Measurements from ENCODE around the gene ARHGAP26.
"Not testable (repeated sequence)": the region's sequence is repeated elsewhere in the genome, so short reads cannot be mapped to it uniquely, and the experiment has no call there.

ARHGAP26 gene

DNA sequence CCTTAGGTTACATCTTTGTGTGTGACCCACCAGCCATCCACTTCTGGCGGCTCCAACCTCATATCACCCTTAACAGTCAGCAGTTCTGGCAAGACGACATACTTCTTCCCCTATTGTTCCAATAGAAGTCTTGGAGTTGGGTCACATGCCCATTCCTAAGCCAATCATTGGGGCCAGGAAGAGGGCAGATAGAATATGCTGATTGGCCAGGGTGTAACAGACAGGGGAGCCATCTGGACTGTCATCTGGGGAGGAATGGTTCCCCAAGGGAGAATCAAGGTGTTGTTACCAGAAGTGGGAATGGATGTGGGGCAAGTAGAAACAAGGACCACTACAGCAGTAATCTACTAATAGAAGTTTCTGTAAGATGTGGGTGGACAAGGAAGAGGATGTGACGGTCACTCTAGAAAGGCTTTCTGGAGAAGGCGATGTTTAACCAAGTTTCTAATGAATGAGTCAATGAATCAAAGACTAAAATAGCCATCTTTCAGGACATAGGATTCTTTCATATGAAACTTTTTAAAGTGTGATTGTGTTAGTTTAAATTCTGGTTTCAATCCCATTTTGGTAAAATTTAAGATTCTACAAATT is 200.4 kb downstream of the ARHGAP26 start:
- DNase-seq, result no peak

DNA sequence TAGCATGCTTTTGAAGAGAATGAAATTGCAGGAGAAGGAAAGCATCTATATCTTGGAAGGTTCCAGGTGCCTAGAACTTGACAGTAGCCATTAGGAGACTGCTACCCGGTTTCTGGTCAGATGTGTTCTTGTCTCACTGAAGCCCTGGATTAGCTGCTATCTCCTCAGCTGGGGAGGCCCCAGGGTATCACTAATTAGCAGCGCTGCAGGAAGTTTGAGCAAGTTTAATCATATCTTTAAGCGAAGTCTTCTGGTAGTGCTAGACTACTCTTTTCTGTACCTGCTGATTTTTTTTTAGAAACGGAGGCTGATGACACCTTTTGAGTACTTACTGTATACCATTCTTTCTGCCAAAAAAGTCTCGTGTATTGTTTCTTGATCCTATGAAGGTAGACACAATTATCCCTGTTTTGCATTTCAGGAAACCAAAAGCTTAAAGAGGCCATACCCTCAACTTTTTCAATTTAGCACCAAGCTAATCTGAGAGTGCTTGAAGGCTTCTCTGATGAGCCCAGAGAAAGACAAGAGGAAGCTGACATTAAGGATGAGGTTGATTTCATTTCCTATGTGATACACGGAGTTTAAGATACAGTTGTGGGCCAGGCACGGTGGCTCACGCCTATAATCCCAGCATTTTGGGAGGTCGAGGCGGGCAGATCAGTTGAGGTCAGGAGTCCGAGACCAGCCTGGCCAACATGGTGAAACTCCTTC is 201.3 kb downstream of the ARHGAP26 start:
- no peak for DNase-seq

DNA sequence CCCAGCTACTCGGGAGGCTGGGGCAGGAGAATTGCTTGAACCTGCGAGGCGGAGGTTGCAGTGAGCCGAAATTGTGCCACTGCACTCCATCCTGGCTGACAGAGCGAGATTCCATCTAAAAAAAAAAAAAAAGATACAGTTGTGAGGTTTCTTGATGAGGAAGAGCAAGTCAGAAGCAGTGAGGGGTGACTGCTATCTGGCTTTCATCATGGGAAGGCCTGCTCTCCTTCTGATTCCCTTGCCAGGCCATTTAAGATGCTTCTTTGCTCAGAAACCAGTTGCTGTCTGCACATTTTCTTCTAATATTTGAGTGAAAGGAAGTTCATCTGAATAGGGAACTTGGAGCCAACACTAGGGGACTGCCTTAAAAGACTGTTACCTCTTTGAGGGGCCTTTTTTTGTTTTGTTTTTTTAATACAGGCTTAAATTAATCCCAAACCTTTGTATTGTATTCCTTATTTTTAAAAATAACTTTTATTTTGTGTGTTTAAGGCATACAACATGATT is 201.9 kb downstream of the ARHGAP26 start:
- DNase-seq, result no peak

DNA sequence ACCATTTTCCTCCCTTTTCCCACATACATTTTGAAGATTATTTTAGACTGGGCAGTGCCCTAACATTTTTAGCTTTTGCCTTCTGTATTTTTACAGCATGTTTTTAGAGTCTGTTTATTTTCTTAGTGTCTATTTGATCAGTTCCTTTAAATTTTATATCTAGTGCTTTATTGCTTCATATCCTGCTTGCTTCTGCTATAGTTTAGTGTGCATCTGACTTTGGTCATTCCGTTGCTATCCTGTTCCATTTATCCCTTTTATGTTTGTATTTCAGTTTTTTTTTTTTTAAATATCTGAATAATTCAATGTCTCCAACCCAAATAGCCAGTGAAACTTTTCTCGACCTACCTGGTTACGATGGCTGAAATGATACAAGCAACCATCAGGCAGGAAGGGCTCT is 203.8 kb downstream of the ARHGAP26 start:
- no peak for DNase-seq

DNA sequence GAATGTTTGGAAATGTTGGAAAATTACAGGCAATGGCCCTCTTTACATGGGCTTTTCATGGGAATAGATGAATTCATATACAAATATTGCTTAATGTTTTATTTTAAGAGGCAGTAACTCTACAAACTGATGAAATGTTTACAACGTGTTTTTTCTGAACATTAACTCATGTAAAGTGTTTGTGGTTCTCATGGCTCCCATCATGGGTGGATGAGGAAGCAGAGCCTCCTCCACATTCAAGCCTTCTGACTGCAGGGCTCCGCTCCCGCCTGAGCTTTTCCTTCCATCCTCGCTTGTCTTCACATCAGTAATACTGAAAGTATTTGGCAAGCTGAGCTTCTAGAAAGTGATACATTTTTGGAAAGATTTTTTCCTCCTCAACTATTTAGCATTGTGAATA is 204.2 kb downstream of the ARHGAP26 start:
- DNase-seq, result no peak

DNA sequence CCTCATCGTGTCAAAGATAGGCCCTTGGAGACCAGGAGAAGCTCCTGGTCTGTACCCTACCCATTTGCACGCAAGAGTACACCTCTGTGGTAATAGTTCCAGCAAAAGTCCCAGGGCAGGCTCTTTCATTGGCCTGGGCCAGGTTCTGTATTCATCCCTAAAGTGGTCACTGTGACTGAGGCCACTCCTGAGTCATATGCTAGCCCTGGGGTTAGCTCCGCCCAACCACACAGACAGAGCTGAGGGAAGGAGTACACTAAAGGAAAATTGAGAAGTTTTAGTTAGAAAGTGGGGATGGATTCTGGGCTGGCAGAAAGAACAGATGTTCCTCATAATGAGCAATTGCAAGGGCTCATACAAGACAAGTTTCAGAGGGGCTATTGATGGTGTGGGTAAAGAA is 206.7 kb downstream of the ARHGAP26 start:
- no peak for DNase-seq

DNA sequence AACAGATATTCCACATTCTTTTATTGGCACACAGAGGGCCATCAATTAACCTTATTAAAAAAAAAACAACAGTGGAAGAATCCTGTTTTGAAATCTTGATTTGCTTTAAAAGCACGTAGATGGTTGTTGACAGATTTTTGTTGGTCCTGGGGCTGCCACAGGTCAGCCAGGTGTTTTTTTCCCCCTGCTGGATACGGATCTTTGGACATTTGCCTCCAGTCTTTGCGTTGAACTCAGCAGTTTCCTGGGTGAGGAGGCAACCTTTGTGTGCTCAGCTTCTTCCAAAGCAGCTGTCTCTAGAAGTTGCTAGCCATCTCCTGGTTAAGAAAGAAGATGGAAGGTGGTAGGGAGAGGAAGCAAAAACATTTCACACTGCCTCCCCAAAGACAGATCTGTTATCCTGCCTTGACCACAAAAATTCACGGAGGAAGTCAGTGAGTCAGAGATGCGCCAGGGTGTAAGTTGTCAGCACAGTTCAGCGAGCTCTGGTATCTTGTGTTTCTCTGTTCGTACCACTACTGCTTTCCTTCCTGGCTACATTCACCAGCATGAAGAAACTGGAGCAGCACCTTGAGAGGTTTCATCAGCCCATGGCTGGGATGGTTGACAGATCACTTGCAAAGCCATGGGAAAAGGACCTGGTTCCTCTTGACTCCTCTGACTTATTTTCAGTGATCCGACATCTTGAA is 207.3 kb downstream of the ARHGAP26 start:
- DNase-seq, result peak; percentile 41

DNA sequence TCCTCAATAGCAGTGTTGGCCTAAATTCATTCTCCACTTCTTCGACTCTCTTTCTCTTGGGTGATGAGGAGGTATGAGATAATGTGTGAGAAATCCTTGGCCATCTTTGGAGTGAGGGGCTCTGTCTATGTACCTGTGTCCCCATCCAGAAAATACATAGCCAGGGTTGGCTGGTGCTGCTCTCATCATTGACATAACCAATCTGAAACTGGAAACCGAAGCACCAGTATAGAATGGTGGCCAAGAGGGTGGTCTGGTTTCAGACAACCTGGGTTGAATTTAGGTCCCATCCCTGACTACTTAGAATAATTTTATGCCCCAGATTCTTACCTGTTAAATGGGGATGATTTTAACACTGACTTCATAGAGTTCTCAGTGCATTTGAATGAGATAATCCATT is 208.1 kb downstream of the ARHGAP26 start:
- no peak for DNase-seq

DNA sequence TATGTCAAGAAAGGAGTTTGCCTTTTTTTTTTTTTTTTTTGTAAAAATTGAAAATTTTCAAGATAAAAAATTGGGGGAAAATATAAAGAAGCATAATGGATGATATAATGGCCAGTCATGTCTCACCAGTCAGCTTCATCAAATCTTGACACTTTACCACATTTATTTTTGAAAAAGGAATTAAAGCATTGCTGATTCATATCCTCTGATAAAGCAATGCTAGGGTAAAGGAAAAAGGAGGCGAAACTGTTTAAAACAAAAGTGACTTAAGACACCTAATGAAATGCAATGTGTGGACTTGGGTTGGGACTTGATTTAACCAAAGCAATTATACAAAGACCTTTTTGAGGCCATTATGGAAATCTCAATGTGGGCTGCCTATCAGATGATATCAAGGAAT is 208.5 kb downstream of the ARHGAP26 start:
- no peak for DNase-seq

DNA sequence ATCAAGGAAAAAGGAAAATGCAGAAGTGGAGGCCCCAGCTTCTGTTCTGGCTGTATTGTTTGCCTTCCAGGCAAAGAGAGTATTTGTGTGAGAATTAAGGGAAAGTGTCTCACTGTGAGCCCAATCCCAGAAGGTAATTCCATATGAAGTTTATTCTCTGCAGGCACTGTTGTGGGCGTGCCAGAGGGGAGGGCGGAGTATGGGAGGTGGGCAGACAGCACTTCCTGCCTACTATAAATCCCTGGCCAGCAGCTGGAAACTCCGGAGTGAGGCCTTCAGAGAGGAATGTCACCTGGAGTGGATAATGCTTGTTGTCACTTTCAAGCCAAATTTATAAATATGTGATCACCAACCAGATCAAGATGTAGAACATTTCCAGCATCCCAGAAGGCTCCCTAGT is 209.5 kb downstream of the ARHGAP26 start:
- DNase-seq, result no peak

DNA sequence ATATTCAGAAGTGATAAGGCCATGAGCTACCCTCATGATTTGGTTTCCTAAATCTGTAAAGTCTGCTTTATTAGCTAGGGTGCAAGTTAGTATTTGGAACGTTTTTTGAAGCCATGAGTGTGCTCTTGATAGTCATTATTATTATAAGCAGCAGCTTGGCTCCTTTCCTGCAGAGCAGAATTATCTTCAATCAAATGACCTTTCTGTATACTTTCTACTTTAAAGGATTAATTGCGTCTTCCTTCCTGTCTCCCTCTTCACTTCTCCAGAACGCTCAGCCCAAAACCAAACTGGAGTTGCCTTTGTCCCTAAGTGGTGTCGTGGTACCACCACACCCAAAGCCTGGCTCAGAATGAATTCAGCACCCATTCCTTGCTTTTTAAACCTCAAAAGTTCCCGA is 211.3 kb downstream of the ARHGAP26 start:
- DNase-seq, result no peak

DNA sequence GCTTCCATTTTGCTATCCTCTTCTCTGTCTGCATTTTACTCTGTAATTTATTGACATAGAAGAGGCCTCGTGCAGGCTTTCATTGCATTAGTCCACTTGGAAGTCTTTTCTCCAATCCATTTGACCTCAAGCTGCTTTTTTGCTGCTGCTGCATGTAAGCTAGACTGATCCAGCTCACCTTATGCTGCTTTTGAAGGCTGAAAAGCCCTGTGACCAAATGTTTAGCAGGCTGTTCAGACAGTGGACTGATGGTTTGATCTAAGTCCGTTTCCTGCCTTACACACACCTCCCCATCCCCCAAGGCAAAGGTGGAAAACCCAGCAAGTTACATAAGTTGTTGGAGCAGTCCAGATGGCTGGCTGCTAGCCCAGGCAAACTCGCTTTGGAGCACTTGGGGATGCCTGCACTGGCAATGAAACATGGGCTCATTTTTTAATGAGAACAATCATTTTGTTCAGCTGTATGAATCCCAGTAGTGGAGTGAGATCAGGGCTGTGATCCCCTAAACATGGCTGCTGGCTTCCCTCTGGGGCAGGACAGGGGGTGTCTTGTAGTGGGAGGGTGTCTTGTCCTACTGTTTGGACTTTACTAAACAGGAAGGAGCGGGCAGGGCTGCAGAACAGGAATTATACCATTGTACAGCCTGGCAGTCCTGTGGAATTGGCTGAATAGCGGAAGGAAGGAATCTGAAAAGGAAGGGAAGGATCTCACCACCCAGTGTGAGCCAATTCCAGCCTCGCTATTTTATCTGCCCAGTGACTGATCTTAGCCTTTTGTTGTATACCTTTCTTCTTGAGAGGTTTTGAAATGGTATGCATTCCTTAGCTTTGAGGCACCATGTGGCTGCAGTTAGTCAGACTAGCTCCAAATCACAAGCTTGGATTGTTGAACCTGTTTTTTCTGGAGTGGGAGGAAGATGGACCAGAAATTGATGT is 212.0 kb downstream of the ARHGAP26 start:
- no peak for DNase-seq

DNA sequence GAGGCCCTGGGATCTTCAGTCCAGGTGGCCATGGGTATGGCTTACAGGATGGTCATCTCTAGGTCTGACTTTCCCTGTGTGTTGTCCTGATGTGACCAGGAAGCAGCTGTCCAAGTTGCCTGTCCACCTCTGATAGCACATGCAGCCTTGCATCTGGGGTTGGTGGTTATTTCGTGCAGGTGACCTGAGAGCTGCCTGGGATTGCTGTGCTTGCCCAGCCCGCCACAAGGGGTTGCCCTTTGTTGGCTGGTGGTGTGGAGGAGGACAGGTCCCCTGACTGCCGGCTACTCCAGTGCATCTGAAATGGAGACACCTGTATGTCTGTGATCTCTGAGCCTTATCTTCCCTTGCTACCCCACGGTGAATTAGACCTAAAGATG is 212.6 kb downstream of the ARHGAP26 start:
- no peak for DNase-seq

DNA sequence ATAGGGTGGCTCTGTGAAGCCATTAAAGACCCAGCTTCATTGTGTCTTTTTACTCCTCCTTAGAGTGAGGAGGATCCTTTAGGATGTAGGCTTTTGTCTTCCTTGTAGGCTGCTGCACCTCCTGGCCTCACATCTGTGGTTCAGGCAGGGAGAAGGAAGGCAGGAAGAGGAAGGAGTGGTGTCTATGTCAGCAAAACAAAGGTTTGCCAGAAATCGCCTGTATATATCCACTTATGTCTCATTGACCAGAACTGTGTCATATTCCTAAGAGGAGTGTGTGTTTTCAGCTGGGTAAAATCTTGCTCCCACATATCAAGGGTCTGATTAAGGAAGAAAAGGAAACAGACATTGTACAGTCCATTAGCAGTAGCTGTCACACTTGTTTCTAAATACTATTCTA is 213.8 kb downstream of the ARHGAP26 start:
- DNase-seq, result no peak

DNA sequence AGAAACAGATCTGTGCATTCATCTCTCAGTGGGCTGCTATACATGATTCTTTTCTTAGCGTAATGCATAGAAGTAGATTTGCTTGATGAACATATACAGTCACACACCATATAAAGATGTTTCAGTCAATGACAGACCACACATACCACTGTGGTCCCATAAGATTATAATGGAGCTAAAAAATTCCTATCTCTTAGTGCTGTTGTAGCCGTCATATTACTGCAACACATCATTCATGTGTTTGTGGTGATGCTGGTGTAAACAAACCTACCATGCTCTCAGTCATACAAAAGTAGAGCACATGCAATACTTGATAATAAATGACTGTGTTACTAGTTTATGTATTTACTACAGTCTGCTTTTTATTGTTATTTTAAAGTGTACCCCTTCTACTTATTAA is 214.3 kb downstream of the ARHGAP26 start:
- DNase-seq, result no peak

DNA sequence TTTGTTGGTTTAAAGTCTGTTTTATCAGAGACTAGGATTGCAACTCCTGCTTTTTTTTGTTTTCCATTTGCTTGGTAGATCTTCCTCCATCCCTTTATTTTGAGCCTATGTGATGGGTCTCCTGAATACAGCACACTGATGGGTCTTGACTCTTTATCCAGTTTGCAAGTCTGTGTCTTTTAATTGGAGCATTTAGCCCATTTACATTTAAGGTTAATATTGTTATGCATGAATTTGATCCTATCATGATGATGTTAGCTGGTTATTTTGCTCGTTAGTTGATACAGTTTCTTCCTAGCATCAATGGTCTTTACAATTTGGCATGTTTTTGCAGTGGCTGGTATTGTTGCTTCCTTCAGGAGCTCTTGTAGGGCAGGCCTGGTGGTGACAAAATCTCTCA is 219.1 kb downstream of the ARHGAP26 start:
- not testable (repeated sequence) for DNase-seq

DNA sequence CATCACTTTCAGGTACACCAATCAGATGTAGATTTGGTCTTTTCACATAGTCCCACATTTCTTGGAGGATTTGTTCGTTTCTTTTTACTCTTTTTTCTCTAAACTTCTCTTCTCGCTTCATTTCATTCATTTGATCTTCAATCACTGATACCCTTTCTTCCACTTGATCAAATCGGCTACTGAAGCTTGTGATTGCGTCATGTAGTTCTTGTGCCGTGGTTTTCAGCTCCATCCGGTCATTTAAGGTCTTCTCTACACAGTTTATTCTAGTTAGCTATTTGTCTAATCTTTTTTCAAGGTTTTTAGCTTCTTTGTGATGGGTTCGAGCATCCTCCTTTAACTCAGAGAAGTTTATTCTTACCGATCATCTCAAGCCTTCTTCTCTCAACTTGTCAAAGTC is 219.9 kb downstream of the ARHGAP26 start:
- not testable (repeated sequence) for DNase-seq

DNA sequence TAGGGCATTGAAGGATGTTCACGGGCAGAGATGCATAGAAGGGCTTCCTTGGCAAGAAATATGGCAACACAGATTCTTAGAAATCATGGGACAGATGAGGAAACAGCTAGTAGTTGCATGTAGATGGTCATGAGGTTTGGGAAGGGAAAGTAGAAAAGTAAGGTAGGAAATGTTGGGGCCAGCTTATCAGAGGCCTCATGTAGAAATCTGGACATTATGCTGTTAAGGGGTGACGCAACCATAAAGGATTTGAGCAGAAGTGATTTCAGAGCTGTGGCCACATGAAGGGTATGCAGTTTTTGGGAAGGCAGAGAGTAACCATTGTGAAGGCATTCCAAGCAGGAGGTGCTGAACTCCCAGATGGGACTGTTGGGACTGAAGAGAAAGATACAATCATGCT is 224.0 kb downstream of the ARHGAP26 start:
- DNase-seq, result no peak

DNA sequence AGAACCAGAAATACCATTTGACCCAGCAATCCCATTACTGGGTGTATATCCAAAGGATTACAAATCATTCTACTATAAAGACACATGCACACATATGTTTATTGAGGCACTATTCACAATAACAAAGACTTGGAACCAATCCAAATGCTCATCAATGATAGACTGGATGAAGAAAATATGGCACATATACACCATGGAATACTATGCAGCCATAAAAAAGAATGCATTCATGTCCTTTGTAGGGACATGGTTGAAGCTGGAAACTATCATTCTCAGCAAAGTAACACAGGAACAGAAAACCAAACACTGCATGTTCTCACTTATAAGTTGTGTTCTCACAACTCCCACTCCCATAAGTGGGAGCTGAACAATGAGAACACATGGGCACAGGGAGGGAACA is 225.4 kb downstream of the ARHGAP26 start:
- not testable (repeated sequence) for DNase-seq

DNA sequence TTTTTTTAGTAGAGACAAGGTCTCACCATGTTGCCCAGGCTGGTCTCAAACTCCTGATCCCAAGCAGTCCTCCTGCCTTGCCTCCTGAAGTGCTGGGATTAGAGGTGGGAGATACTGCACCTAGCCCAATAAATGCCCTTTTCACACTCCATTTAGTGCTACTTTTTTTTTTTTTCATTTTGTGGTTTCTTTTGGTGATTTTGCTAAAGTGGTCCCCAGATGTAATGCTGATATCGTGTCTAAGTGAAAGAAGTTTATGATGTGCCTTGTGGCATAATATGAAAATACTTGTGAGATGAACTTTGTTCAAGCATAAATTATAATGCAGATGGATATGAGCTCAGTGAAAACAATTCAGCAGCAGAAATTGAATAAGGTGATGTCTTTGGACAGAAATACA is 227.4 kb downstream of the ARHGAP26 start:
- no peak for DNase-seq

DNA sequence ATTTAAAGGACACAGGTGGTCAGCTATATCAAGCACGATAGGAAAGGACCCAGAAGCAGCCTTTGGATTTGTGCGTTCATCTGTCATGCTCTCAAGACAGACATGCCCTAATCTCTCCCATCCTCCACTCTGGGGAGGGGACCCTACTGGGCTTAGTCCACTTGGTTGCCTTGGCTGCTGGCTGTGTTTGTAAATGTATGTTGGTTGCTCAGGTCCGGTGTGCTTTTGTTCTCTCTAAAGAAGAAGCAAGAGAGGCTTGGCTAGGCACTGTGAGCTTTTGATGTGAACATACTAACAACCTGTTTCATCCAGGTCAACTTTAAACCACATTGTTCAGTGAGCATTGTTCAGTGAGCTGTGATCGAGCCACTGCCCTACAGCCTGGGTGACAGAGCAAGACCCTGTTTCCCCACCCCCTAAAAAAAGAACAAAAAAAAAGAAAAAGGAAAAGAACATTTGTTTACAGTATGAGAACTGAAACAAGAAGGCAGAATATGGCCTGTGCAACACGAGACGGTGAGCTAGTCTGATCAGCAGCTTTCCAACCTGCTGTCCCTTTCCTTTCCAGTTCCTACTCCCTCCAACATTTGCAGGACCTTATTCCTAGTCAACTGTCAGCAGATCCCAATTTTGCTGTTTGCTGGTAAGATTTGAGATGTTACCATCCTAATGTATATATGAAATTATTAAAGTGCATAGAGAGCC is 228.3 kb downstream of the ARHGAP26 start:
- no peak for DNase-seq

DNA sequence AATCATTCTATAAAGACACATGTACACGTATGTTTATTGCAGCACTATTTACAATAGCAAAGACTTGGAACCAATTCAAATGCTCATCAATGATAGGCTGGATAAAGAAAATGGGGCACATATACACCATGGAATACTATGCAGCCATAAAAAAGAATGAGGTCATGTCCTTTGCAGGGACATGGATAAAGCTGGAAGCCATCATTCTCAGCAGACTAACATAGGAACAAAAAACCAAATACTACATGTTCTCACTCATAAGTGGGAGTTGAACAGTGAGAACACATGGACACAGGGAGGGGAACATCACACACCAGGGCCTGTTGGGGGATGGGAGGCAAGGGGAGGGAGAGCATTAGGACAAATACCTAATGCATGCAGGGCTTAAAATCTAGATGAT is 230.4 kb downstream of the ARHGAP26 start:
- not testable (repeated sequence) for DNase-seq
